Activated naive CD4-positive, alpha-beta T cell treated with anti-CD3 and anti-CD28 coated beads, Interleukin-2, amount 10 ng/mL, durations not matched to agents 7 days and 5 days (primary cell): ENCODE measurements around the gene USP14.

Experiments
- CTCF ChIA-PET: fragments of 350-600 bp; sonication (Branson Sonifier 250); formaldehyde crosslinking; loops from one replicate; lab custom pipeline; 2021; ENCODE audit warnings: antibody characterized with exemption; lab: Charles Lee
- DNase-seq: peaks from one replicate; pipeline ENCODE4 v3.0.0-alpha.2; 2020
- H3K27ac Mint-ChIP-seq: one replicate; pipeline ENCODE4 v1.8.0; 2021; ENCODE audit warnings: mild to moderate bottlenecking, moderate library complexity, mixed read lengths
- H3K27me3 Mint-ChIP-seq: one replicate; pipeline ENCODE4 v1.8.0; 2021; ENCODE audit warnings: mild to moderate bottlenecking, mixed read lengths
- H3K36me3 Mint-ChIP-seq: one replicate; pipeline ENCODE4 v1.8.0; 2021; ENCODE audit warnings: mixed read lengths
- H3K4me1 Mint-ChIP-seq: one replicate; pipeline ENCODE4 v1.8.0; 2021; ENCODE audit warnings: mixed read lengths
- H3K4me3 Mint-ChIP-seq: one replicate; pipeline ENCODE4 v1.8.0; 2021; ENCODE audit warnings: mild to moderate bottlenecking, moderate library complexity, mixed read lengths
- H3K9me3 Mint-ChIP-seq: one replicate; pipeline ENCODE4 v1.8.0; 2021; ENCODE audit warnings: mixed read lengths

USP14 gene

GRCh38 chr18:192801-193200 lies 34.4 kb downstream of the USP14 start:
- CTCF ChIA-PET, result no interaction called here

DNA sequence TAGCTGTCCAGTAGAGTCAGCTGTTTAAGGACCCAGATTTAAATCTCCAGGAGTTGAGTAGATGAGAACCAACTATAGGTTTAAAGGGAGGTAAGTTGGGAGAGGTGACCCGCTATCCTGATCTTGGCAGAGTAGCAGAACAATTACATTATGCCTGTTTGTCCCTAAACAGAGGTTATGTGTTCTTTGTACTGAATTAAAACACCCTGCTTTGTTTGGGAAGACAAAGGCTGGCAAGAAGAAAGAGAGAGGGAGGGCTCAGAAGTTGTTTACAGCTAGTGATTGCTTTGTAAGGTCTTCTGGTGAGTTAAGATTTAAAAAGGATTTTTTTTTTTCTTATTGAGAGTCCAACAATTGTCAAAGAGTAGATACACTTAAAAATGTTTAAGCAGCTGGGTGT lies 37.3 kb downstream of the USP14 start:
- H3K27ac Mint-ChIP-seq, result no peak overlapping the region
- H3K4me1 Mint-ChIP-seq, result no peaks in the 10 kb centered on the region
- CTCF ChIA-PET, result no interaction called here
- H3K9me3 Mint-ChIP-seq, result no peaks in the 10 kb centered on the region
- no peaks in the 10 kb centered on the region for H3K27me3 Mint-ChIP-seq
- DNase-seq, result no peak
- no peak overlapping the region for H3K4me3 Mint-ChIP-seq
- H3K36me3 Mint-ChIP-seq, result peaks cover 31% of the 10 kb centered on the region

More at GRCh38 chr18:192801-193200, 34.4 kb downstream of the USP14 start:
- no peak for DNase-seq
- H3K27me3 Mint-ChIP-seq, result no peaks in the 10 kb centered on the region
- no peak overlapping the region for H3K4me3 Mint-ChIP-seq
- no peaks in the 10 kb centered on the region for H3K4me1 Mint-ChIP-seq
- no peaks in the 10 kb centered on the region for H3K9me3 Mint-ChIP-seq
- peaks cover 26% of the 10 kb centered on the region for H3K36me3 Mint-ChIP-seq
- no peak overlapping the region for H3K27ac Mint-ChIP-seq

DNA sequence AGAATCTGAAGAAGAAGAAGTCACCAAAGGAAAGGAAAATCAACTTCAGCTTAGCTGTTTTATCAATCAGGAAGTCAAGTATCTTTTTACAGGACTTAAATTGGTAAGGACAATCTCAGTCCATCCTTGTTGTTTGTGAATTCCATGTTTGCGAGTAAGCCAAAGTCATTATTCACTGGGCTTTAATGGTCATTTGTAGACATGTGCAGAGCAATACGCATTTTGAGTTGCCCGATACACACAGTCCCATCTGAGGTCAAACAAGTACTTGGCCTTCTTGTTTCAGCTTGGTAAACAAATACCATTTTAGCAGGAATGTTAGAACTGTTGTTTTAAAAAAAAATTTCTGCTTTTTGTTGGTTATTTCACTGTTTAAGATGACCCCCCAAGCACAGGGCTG lies 40.9 kb downstream of the USP14 start:
- Mint-ChIP-seq H3K27me3 (no peaks in the 10 kb centered on the region), H3K4me3 (no peak overlapping the region), H3K9me3 (no peaks in the 10 kb centered on the region), H3K27ac (no peak overlapping the region), H3K36me3 (peaks cover 39% of the 10 kb centered on the region), H3K4me1 (peaks cover 6% of the 10 kb centered on the region)
- CTCF ChIA-PET, result no interaction called here
- DNase-seq, result no peak

GRCh38 chr18:199768-200167 lies 41.4 kb downstream of the USP14 start:
- peaks cover 43% of the 10 kb centered on the region for H3K36me3 Mint-ChIP-seq
- no peak overlapping the region for H3K27ac Mint-ChIP-seq
- DNase-seq, result no peak
- peaks cover 6% of the 10 kb centered on the region for H3K4me1 Mint-ChIP-seq
- H3K9me3 Mint-ChIP-seq, result no peaks in the 10 kb centered on the region
- no peak overlapping the region for H3K4me3 Mint-ChIP-seq
- H3K27me3 Mint-ChIP-seq, result no peaks in the 10 kb centered on the region
- CTCF ChIA-PET, result no interaction called here

GRCh38 chr18:210075-210474 lies 51.7 kb downstream of the USP14 start:
- no peaks in the 10 kb centered on the region for H3K4me1 Mint-ChIP-seq
- no peaks in the 10 kb centered on the region for H3K9me3 Mint-ChIP-seq
- H3K36me3 Mint-ChIP-seq, result peaks cover 60% of the 10 kb centered on the region
- no peaks in the 10 kb centered on the region for H3K27me3 Mint-ChIP-seq
- DNase-seq, result no peak
- no peak overlapping the region for H3K4me3 Mint-ChIP-seq
- CTCF ChIA-PET, result no interaction called here
- no peak overlapping the region for H3K27ac Mint-ChIP-seq

GRCh38 chr18:210733-211132 lies 52.4 kb downstream of the USP14 start:
- CTCF ChIA-PET, result no interaction called here
- no peak overlapping the region for H3K4me3 Mint-ChIP-seq
- H3K27me3 Mint-ChIP-seq, result no peaks in the 10 kb centered on the region
- no peaks in the 10 kb centered on the region for H3K4me1 Mint-ChIP-seq
- H3K36me3 Mint-ChIP-seq, result peaks cover 57% of the 10 kb centered on the region
- H3K27ac Mint-ChIP-seq, result no peak overlapping the region
- no peak for DNase-seq
- no peaks in the 10 kb centered on the region for H3K9me3 Mint-ChIP-seq

DNA sequence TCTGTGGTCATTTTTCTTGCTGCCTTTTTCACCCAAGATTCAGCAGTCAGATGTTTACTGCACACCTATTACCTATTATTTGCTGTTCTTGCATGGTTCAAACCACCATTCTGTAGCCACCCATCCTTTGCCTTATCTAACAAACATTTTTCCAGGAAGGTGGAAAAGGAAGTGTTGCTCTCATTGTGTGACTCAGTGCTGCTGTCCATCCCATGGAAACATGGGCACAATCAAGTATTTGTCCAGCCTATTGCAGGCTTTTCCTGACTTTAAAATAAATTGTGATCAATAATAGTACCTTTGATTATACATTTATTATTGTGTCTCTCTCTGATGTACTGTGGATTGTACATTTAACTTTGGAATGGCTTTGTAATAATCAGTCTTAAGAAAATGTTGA lies 53.2 kb downstream of the USP14 start:
- no peak overlapping the region for H3K27ac Mint-ChIP-seq

DNA sequence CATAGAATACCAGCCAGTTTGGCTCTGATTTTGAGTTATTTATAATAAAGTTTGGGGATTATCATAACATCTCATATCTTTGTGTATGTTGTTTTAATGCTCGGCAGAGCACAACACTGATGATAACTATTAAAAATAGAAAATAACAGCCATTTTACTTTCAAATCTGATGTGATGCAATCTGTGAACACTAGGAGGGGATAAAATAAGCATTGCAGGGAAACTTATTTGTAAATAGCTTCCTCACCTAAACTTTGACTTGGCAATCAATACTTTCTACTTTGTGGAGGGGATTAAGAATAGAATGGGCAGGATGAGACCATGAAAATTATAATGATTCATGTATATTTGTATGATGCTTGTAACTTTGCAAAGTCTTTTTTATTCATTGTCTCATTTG lies 54.4 kb downstream of the USP14 start:
- no peaks in the 10 kb centered on the region for H3K9me3 Mint-ChIP-seq
- CTCF ChIA-PET, result no interaction called here

More for the DNA sequence above, 53.2 kb downstream of the USP14 start:
- Mint-ChIP-seq H3K4me3 (no peak overlapping the region), H3K36me3 (peaks cover 52% of the 10 kb centered on the region), H3K9me3 (no peaks in the 10 kb centered on the region), H3K4me1 (no peaks in the 10 kb centered on the region), H3K27me3 (no peaks in the 10 kb centered on the region)
- CTCF ChIA-PET, result no interaction called here
- DNase-seq, result no peak

DNA sequence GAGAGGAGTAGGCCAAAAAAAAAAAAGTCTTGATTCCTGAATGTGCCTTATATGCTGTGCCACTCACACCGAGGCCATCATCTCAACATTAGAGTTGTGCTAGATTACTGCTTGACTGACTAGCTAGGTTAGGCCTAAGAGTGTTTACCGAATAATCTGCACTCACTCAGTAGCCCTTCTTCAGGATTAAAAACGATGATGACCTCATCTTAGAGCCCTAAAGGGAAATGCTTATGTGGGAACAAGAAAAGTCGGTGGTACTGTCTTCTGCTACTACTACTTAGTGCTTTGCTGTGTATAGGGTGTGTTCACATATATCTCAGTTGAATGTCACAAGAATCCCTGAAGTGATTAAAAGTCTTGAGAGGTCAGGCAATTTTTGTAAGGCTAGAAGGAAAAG lies 55.1 kb downstream of the USP14 start:
- CTCF ChIA-PET, result no interaction called here
- Mint-ChIP-seq H3K27ac (no peak overlapping the region), H3K36me3 (peaks cover 61% of the 10 kb centered on the region), H3K27me3 (no peaks in the 10 kb centered on the region), H3K9me3 (no peaks in the 10 kb centered on the region), H3K4me1 (no peaks in the 10 kb centered on the region), H3K4me3 (no peak overlapping the region)
- DNase-seq, result no peak

More for the DNA sequence above, 54.4 kb downstream of the USP14 start:
- DNase-seq, result no peak
- Mint-ChIP-seq H3K36me3 (peaks cover 57% of the 10 kb centered on the region), H3K4me1 (no peaks in the 10 kb centered on the region), H3K4me3 (no peak overlapping the region), H3K27me3 (no peaks in the 10 kb centered on the region), H3K27ac (no peak overlapping the region)

DNA sequence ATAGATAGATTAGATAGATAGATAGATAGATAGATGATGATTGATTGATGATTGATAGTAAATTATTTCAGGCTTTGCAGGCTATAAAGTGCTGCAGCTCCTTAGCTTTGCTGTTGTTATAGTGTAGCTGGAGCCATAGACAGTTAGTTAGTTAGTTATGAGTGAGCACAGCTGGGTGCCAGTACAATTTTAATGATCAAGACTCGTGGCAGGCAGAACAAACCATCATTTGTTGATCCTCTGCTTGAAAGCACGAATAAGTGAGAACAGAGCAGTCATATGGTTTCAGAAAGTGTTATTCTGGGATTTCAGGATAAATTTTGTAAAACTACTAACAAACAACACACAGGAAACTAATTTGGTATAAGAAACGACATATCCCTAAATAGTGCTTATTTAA lies 55.6 kb downstream of the USP14 start:
- no peak for DNase-seq
- Mint-ChIP-seq H3K4me1 (no peaks in the 10 kb centered on the region), H3K9me3 (no peaks in the 10 kb centered on the region), H3K4me3 (no peak overlapping the region), H3K27ac (no peak overlapping the region), H3K27me3 (no peaks in the 10 kb centered on the region), H3K36me3 (peaks cover 63% of the 10 kb centered on the region)
- CTCF ChIA-PET, result no interaction called here

GRCh38 chr18:215448-216010 lies 57.2 kb downstream of the USP14 start:
- CTCF ChIA-PET, result interaction anchor here (1.2 kb wide), 1 partner anchor 22 kb away, joined by 3 read pairs; no protein-coding TSS in a partner anchor
- H3K4me3 Mint-ChIP-seq, result no peak overlapping the region
- DNase-seq, result no peak
- peaks cover 56% of the 10 kb centered on the region for H3K36me3 Mint-ChIP-seq
- H3K27me3 Mint-ChIP-seq, result no peaks in the 10 kb centered on the region
- H3K9me3 Mint-ChIP-seq, result no peaks in the 10 kb centered on the region
- no peak overlapping the region for H3K27ac Mint-ChIP-seq
- H3K4me1 Mint-ChIP-seq, result no peaks in the 10 kb centered on the region

GRCh38 chr18:217532-218336 lies 59.4 kb downstream of the USP14 start:
- Mint-ChIP-seq H3K4me3 (no peak overlapping the region), H3K36me3 (peaks cover 46% of the 10 kb centered on the region), H3K4me1 (no peaks in the 10 kb centered on the region), H3K9me3 (no peaks in the 10 kb centered on the region), H3K27me3 (no peaks in the 10 kb centered on the region), H3K27ac (no peak overlapping the region)
- DNase-seq, result no peak
- CTCF ChIA-PET, result no interaction called here

DNA sequence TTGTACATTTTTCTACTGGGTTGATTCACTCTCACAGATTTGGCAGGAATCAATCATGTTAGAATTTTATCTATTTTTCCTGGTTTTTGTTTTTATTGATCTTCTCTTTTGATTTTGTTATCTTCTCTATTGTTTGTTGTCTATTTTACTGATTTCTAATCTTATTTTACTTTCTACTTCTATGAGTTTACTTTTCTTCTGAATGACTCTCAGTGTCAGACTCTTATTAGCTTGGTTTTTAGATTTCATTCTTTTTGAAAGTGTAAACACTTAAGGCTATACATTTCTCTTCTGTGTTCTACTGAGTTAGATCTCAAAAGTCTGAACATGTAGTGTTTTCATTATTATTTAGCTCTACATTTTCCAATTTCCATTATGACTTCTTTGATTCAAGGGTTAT lies 62.4 kb downstream of the USP14 start:
- Mint-ChIP-seq H3K27ac (no peak overlapping the region), H3K9me3 (no peaks in the 10 kb centered on the region), H3K27me3 (no peaks in the 10 kb centered on the region), H3K4me3 (no peak overlapping the region), H3K4me1 (no peaks in the 10 kb centered on the region), H3K36me3 (peaks cover 43% of the 10 kb centered on the region)
- CTCF ChIA-PET, result no interaction called here
- DNase-seq, result no peak

- no peak for DNase-seq
- Mint-ChIP-seq H3K27me3 (no peaks in the 10 kb centered on the region), H3K4me1 (no peaks in the 10 kb centered on the region), H3K4me3 (no peak overlapping the region), H3K9me3 (no peaks in the 10 kb centered on the region), H3K36me3 (peaks cover 34% of the 10 kb centered on the region), H3K27ac (no peak overlapping the region)
- CTCF ChIA-PET, result no interaction called here
These were observed 67.4 kb downstream of the USP14 start for GRCh38 chr18:225745-226144.

- CTCF ChIA-PET, result no interaction called here
- peaks cover 35% of the 10 kb centered on the region for H3K36me3 Mint-ChIP-seq
- no peak for DNase-seq
- no peaks in the 10 kb centered on the region for H3K27me3 Mint-ChIP-seq
- no peaks in the 10 kb centered on the region for H3K9me3 Mint-ChIP-seq
- H3K27ac Mint-ChIP-seq, result no peak overlapping the region
- H3K4me1 Mint-ChIP-seq, result no peaks in the 10 kb centered on the region
- no peak overlapping the region for H3K4me3 Mint-ChIP-seq
These were observed 69.0 kb downstream of the USP14 start for GRCh38 chr18:227374-227773.
